IPS DF 4.7 (cell line): ENCODE data around the gene INPP4A.

Experiments used
- DNase-seq: peaks from one replicate; pipeline ENCODE4 v3.0.0-alpha.2; 2013; ENCODE audit warnings: low spot score; ENCODE audit errors: extremely low read depth

INPP4A gene

GRCh38 chr2:98561902-98562695 lies 117.4 kb downstream of the INPP4A start:
- DNase-seq, result no peak

GRCh38 chr2:98563394-98563793 lies 118.7 kb downstream of the INPP4A start:
- no peak for DNase-seq

GRCh38 chr2:98564541-98565132 lies 120.0 kb downstream of the INPP4A start:
- DNase-seq, result no peak

- DNase-seq, result no peak
Measured at GRCh38 chr2:98565286-98565860, 120.7 kb downstream of the INPP4A start.

GRCh38 chr2:98565941-98566340 lies 121.3 kb downstream of the INPP4A start:
- no peak for DNase-seq

- DNase-seq, result no peak
Measured at GRCh38 chr2:98568161-98568956, 123.7 kb downstream of the INPP4A start.

- DNase-seq, result peak; percentile 14
Measured at GRCh38 chr2:98569197-98569793, 124.6 kb downstream of the INPP4A start.

GRCh38 chr2:98569915-98570314 lies 125.3 kb downstream of the INPP4A start:
- no peak for DNase-seq

GRCh38 chr2:98570356-98570755 lies 125.7 kb downstream of the INPP4A start:
- DNase-seq, result no peak

GRCh38 chr2:98571121-98571701 lies 126.6 kb downstream of the INPP4A start:
- DNase-seq, result no peak

GRCh38 chr2:98571796-98572195 lies 127.1 kb downstream of the INPP4A start:
- DNase-seq, result no peak

GRCh38 chr2:98572211-98572610 lies 127.6 kb downstream of the INPP4A start:
- no peak for DNase-seq

- no peak for DNase-seq
Measured at GRCh38 chr2:98572676-98573075, 128.0 kb downstream of the INPP4A start.

GRCh38 chr2:98573426-98573825 lies 128.8 kb downstream of the INPP4A start:
- no peak for DNase-seq

GRCh38 chr2:98576666-98577312 lies 132.1 kb downstream of the INPP4A start:
- DNase-seq, result no peak

GRCh38 chr2:98577313-98577712 lies 132.7 kb downstream of the INPP4A start:
- no peak for DNase-seq

GRCh38 chr2:98578231-98578630 lies 133.6 kb downstream of the INPP4A start:
- DNase-seq, result no peak

GRCh38 chr2:98579926-98580325 lies 135.3 kb downstream of the INPP4A start:
- no peak for DNase-seq

GRCh38 chr2:98580656-98581284 lies 136.1 kb downstream of the INPP4A start:
- DNase-seq, result no peak

GRCh38 chr2:98582523-98582922 lies 137.9 kb downstream of the INPP4A start:
- DNase-seq, result no peak
